ENCODE data around the gene TRPC1. TPM values are rescaled to one million over a fixed set of nuclear protein-coding genes. Genes with fewer than 3 reads are reported as not detected.
A peak's percentile ranks its signal among the peaks of the same experiment; 100 is the strongest.

The TRPC1 gene
- total RNA-seq (1 to 10 TPM in 3 of 4 donors, under 1 TPM in 1; 0.78 to 2.1 (median 1.1) TPM), polyA plus RNA-seq (under 1 TPM; 0.41 to 0.61 (median 0.53) TPM)
- long read RNA-seq, donor 1, partial matches to known transcripts, result 1 of 2 reads
- long read RNA-seq, donor 1, other reads (novel, unspliced or antisense), result 1 of 2 reads
- long read RNA-seq, donor 2, full-length matches to known transcripts, result 1 of 1 reads
- long read RNA-seq, donor 2, partial matches to known transcripts, result 0 of 1 reads
- long read RNA-seq, donor 2, other reads (novel, unspliced or antisense), result 0 of 1 reads

DNA sequence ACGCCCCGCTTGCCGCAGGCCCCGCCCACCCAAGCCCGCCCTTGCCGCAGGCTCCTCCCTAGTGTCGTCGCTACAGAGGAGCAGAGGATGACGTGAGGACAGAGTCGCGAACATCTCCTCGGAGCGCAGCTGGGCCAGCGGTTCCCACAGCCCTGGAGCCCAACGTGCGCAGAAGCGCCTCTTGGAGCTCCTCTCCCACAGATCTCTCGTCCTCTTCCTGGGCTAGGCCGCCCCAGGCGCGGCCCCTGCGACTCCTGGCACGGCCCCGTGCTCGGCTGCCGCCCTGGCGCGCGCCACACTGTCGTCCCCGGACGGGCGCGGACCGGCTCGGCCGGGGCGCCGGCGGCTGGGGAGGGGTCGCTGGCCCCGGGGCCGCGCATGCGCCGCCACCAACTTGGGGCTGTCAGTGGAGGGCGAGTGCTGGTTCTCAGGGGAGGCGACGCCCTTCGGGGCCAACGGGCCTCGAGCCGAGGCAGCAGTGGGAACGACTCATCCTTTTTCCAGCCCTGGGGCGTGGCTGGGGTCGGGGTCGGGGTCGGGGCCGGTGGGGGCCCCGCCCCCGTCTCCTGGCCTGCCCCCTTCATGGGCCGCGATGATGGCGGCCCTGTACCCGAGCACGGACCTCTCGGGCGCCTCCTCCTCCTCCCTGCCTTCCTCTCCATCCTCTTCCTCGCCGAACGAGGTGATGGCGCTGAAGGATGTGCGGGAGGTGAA, at the start of gene TRPC1:
TSS of gene TRPC1 (plus strand) at position 67 of the 714 bp plus-strand sequence. CDS start at position 593, 526 bp downstream.
- 0 to 1% (median 0%) methylated on average over 45 to 73 of the region's 73 CpGs for WGBS, 3 donors
- no peaks in the 10 kb centered on the region for H3K4me1 ChIP-seq
- DNase-seq (peak; percentile 71 to 82), ATAC-seq (peak; percentile 77 to 92 (median 92))
- no peaks in the 10 kb centered on the region for H3K36me3 ChIP-seq (ENCODE audit: insufficient read depth in 1 of 2, low read depth in 1 of 2)
- H3K4me3 ChIP-seq, result peak within 1 kb of the TSS; percentile 73
- intact Hi-C loops (cut with DNase I), result loop anchor here in 1 of 2 donors (10.0 kb wide), 1 partner anchor 129 kb away; the partner anchor contains the start of gene PLS1
- TF ChIP-seq, protein P1, sequence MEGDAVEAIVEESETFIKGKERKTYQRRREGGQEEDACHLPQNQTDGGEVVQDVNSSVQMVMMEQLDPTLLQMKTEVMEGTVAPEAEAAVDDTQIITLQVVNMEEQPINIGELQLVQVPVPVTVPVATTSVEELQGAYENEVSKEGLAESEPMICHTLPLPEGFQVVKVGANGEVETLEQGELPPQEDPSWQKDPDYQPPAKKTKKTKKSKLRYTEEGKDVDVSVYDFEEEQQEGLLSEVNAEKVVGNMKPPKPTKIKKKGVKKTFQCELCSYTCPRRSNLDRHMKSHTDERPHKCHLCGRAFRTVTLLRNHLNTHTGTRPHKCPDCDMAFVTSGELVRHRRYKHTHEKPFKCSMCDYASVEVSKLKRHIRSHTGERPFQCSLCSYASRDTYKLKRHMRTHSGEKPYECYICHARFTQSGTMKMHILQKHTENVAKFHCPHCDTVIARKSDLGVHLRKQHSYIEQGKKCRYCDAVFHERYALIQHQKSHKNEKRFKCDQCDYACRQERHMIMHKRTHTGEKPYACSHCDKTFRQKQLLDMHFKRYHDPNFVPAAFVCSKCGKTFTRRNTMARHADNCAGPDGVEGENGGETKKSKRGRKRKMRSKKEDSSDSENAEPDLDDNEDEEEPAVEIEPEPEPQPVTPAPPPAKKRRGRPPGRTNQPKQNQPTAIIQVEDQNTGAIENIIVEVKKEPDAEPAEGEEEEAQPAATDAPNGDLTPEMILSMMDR (IDR thresholded peaks at IDR 0.05), result no peak
- peaks cover 0 to 36% (median 0%) of the 10 kb centered on the region in 3 donors for H3K27me3 ChIP-seq (ENCODE audit: insufficient read depth in 3 of 3, low read length in 2 of 3)
- H3K27ac ChIP-seq, result peak within 1 kb of the TSS; percentile 77
- H3K9me3 ChIP-seq, result no peaks in the 10 kb centered on the region

DNA sequence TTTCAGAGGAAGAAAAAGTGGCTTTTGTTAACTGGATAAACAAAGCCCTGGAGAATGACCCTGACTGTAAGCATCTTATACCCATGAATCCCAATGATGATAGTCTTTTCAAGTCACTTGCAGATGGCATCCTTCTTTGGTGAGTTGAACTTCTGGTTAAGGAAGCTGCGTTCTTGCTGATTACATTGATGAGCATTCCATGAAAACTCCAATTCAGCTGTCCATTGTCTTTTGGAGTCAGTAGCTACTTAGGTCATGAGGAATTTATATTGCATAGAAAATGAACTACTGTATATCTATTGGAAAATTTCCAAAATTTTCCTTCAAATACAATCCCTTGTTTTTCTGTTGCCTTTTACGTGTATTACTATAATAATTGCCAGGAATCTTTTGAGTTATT, 47.7 kb upstream of the TRPC1 start:
- H3K4me3 ChIP-seq, result no peak overlapping the region
- H3K27me3 ChIP-seq (ENCODE audit: insufficient read depth in 3 of 3, low read length in 2 of 3), result no peaks in the 10 kb centered on the region
- H3K36me3 ChIP-seq (ENCODE audit: insufficient read depth in 1 of 2, low read depth in 1 of 2), result no peaks in the 10 kb centered on the region
- 54 to 63% (median 61%) methylated on average over 2 of the region's 2 CpGs for WGBS, 3 donors
- DNase-seq (no peak), ATAC-seq (no peak)
- no peaks in the 10 kb centered on the region for H3K4me1 ChIP-seq
- intact Hi-C loops (cut with DNase I), result no loop called here
- H3K27ac ChIP-seq, result no peak overlapping the region
- H3K9me3 ChIP-seq, result no peaks in the 10 kb centered on the region
- TF ChIP-seq, protein P1 (IDR thresholded peaks at IDR 0.05), result no peak

DNA sequence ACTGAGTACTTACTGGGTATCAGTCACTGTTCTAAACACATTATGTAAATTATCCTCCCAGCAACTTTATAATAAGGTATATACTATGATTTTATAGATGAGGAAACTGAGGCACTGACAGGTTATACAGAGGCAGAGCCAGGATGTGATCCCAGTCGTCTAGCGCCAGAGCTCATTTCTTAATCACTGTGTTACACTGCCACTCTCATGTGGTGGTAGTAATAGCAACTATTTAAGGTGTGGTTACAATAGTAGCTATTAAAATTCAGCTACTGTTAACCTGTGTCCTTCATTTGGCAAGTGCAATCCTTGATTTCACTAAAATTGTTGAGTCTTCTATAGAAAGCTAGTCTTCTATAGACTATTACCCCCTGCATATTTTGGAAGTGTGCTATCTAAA, 43.1 kb upstream of the TRPC1 start:
- ATAC-seq (no peak), DNase-seq (no peak)
- TF ChIP-seq, protein P1 (IDR thresholded peaks at IDR 0.05), result no peak
- H3K4me1 ChIP-seq, result no peaks in the 10 kb centered on the region
- H3K27me3 ChIP-seq (ENCODE audit: insufficient read depth in 3 of 3, low read length in 2 of 3), result no peaks in the 10 kb centered on the region
- 76 to 83% (median 80%) methylated on average over 2 of the region's 2 CpGs for WGBS, 3 donors
- H3K9me3 ChIP-seq, result no peaks in the 10 kb centered on the region
- no peak overlapping the region for H3K4me3 ChIP-seq
- no peak overlapping the region for H3K27ac ChIP-seq
- intact Hi-C loops (cut with DNase I), result no loop called here
- H3K36me3 ChIP-seq (ENCODE audit: insufficient read depth in 1 of 2, low read depth in 1 of 2), result no peaks in the 10 kb centered on the region

DNA sequence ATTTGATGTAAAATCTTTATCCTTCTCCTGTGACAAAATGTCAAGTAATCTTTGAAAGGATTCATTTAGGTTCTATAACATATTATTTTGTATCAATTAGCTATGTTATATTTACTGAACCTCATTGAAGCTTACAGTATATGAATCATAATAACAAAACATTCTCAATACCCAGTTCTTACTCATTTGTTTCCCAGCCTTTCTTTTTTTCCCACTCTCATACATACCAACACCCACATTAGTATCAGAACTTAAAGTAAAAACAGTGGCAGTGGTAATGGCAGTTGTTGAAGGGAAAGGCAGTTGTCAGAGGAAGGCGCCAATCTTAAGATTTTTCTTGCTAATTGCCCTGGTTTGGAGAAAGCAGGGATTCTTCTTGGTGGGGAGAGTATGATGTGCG, 33.2 kb upstream of the TRPC1 start:
- ATAC-seq, result no peak
- no peaks in the 10 kb centered on the region for H3K4me1 ChIP-seq
- no peaks in the 10 kb centered on the region for H3K27me3 ChIP-seq (ENCODE audit: insufficient read depth in 3 of 3, low read length in 2 of 3)
- TF ChIP-seq, protein P1 (IDR thresholded peaks at IDR 0.05), result no peak
- H3K36me3 ChIP-seq (ENCODE audit: insufficient read depth in 1 of 2, low read depth in 1 of 2), result no peaks in the 10 kb centered on the region
- no peak overlapping the region for H3K27ac ChIP-seq
- no peaks in the 10 kb centered on the region for H3K9me3 ChIP-seq
- DNase-seq, result no peak
- no peak overlapping the region for H3K4me3 ChIP-seq
- WGBS, 3 donors, result 85 to 86% (median 85%) methylated on average over 2 of the region's 2 CpGs
- intact Hi-C loops (cut with DNase I), result no loop called here

Data from psoas muscle (tissue), 8 donors.